ENCODE results near the gene TSPAN18.

Gene TSPAN18

DNA sequence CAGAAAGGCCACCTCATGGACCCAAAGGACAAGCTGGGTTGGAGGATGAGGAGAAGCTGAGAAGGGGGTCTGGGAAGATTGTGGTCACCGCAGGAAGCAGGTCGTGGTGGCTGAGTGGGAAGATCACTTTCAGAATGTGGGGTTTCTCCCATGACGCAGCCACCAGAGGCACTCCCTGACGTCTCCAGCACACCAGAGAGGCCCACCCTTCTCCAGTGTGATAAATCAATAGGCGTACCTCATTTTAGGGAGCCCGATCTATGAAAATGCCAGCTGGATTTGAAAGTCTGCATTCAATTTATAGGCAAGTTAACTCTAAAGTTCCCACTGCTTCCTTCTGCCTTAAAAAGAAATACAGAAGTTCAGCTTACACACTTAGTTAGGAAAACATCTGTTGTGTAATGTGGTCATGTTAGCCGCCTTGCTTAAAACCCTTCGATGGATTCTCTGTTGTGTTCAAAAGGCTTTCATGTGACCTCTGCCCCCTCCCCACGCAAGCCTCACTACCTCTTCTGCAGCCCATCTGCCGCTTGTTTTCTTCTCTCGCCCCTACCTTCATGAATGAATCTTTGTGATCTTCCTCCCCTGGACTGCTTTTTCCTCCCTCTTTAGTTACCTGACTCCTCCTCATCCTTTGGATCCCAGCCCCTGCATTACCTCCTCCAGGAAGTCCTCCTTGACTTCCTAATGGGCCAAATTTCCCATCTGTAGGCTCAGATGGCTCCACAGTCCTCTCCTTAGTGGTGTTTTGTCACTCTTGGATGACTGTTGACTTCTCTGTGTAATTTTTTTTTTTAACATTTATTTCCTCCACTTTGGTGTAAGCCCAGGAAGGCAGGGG, 10.7 kb downstream of the TSPAN18 start:
- no peak overlapping the region for H3K27ac Mint-ChIP-seq
- H3K36me3 Mint-ChIP-seq (ENCODE audit: low read depth): no peaks in the 10 kb centered on the region
- peaks cover 12% of the 10 kb centered on the region for H3K27me3 Mint-ChIP-seq
- intact Hi-C loops (cut with micrococcal nuclease): no loop called here
- peaks cover 7% of the 10 kb centered on the region for H3K4me1 Mint-ChIP-seq (ENCODE audit: low read depth)
- H3K9me3 Mint-ChIP-seq: no peaks in the 10 kb centered on the region
- H3K4me3 Mint-ChIP-seq: no peak overlapping the region

DNA sequence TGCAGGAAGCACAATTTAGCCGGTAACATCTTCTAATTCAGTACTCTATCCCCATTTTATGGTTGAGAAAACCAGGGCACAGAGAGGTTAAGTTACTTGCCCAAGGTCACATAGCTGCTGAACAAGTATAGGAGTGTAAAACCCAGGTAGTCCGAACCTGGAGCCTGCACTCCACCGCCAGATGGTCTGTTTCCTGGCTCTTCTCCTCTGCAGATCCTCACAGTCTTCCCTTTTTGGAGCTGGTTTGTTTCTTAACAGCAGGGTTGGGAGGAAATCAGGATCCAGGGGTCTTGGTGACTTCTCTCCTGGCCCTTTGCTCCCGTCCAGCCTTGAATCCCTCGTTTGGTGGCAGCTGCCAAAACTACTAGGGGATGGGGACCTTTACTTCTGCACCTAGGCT, 12.0 kb downstream of the TSPAN18 start:
- Mint-ChIP-seq H3K36me3 (ENCODE audit: low read depth) (no peaks in the 10 kb centered on the region), H3K4me1 (ENCODE audit: low read depth) (peaks cover 7% of the 10 kb centered on the region), H3K4me3 (no peak overlapping the region), H3K27ac (no peak overlapping the region), H3K9me3 (no peaks in the 10 kb centered on the region), H3K27me3 (peaks cover 11% of the 10 kb centered on the region)
- intact Hi-C loops (cut with micrococcal nuclease): no loop called here

DNA sequence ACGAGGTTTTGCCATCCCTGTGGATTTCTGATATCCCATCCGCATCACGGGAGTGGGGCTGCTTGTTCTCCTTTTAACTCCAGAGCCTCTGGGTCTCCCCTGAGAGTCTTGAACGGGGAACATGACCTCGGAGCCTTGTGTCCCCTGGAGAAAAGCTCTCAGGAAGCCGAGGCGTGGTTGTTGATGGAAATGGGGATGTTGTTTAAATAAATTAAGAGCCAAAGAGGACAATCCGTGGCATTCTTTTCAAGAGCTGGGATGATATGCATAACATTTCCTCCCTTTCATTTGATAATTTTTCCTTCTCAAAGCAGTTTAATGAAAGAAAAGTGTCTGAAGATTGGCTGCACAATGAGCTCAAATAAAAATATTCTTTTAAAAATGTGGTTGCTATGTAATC, 14.2 kb downstream of the TSPAN18 start:
- H3K27ac Mint-ChIP-seq: no peak overlapping the region
- H3K4me1 Mint-ChIP-seq (ENCODE audit: low read depth): peaks cover 7% of the 10 kb centered on the region
- intact Hi-C loops (cut with micrococcal nuclease): no loop called here
- no peak overlapping the region for H3K4me3 Mint-ChIP-seq
- no peaks in the 10 kb centered on the region for H3K36me3 Mint-ChIP-seq (ENCODE audit: low read depth)
- H3K27me3 Mint-ChIP-seq: peaks cover 11% of the 10 kb centered on the region
- H3K9me3 Mint-ChIP-seq: no peaks in the 10 kb centered on the region

DNA sequence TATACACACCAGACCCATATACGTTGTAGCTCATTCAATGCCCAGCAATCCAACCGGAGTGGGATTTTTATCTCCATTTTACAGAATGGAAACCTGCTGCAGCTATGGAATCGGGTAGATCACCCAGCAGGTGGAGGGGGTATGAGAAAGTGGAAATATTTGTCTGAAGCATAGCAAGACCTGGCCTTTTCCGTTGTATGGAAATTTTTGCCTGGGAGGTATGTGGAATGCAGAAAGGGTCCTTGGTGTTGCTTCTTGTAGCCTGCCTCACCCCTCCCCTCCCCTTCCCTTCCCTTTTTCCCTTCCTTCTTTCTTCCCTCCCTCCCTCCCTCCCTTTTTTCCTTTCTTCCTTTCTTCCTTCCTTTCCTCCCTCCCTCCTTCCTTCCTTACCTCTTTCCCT, 15.2 kb downstream of the TSPAN18 start:
- no peaks in the 10 kb centered on the region for H3K9me3 Mint-ChIP-seq
- no peaks in the 10 kb centered on the region for H3K36me3 Mint-ChIP-seq (ENCODE audit: low read depth)
- peaks cover 10% of the 10 kb centered on the region for H3K27me3 Mint-ChIP-seq
- peaks cover 7% of the 10 kb centered on the region for H3K4me1 Mint-ChIP-seq (ENCODE audit: low read depth)
- intact Hi-C loops (cut with micrococcal nuclease): no loop called here
- no peak overlapping the region for H3K4me3 Mint-ChIP-seq
- no peak overlapping the region for H3K27ac Mint-ChIP-seq

DNA sequence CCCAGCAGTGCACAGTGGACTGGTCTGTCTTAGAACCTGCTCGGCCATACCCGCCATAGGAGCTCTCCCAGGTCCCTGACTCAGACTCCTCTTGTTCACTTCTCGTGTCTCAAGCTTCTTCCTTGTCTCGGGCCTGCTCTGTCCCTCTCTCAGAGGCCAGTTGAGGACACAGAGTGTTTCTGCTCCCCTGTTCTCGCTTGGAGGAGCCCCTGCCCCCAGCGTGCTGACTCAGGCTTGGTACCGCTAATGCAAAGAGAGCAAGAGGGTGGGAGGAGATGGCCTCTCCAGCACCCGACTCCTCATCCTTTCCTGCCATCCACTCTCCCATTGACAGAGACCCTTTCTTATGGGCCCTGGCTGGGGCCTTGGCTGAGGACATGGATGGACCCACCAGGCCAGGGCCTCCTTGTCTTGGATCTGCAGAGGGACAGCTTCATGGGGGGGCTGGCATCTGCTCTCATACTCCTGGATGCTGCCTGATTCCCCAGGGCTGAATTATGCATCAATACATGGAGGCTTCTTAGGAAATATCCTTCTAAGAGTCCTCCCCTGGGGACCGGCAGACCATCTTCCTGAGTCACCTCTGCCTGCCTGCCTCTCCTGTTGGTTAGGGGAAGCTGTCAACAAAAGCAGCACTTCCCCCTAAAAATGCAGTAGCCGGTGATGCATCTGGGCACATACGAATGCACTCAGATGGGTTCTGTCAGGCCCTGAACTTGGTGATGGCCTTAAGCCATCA, 15.9 kb downstream of the TSPAN18 start:
- H3K36me3 Mint-ChIP-seq (ENCODE audit: low read depth): no peaks in the 10 kb centered on the region
- peaks cover 3% of the 10 kb centered on the region for H3K4me1 Mint-ChIP-seq (ENCODE audit: low read depth)
- no peak overlapping the region for H3K4me3 Mint-ChIP-seq
- no peaks in the 10 kb centered on the region for H3K9me3 Mint-ChIP-seq
- intact Hi-C loops (cut with micrococcal nuclease): no loop called here
- H3K27me3 Mint-ChIP-seq: peaks cover 9% of the 10 kb centered on the region
- H3K27ac Mint-ChIP-seq: no peak overlapping the region

DNA sequence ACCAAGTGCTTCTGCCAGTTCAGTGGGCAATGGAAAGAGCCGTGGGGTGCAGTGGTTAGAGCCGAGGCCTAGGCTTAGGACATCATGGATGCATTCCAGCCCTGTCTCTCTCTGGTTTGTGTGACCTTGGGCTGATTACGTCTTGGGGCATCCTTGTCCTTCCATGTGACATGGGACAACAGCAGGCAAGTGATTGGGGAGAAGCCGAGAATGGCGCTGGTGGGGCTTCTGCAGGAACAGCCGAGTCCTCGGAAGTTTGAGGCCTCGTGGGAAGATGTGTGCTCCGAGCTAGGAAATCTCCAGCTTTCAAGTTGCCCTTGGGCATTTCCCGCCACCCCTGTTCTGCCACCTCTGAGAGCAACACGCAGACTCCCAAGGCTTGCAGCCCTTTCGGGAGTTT, 16.6 kb downstream of the TSPAN18 start:
- Mint-ChIP-seq H3K4me3 (no peak overlapping the region), H3K27me3 (peaks cover 9% of the 10 kb centered on the region), H3K27ac (no peak overlapping the region), H3K36me3 (ENCODE audit: low read depth) (no peaks in the 10 kb centered on the region), H3K4me1 (ENCODE audit: low read depth) (no peaks in the 10 kb centered on the region), H3K9me3 (no peaks in the 10 kb centered on the region)
- intact Hi-C loops (cut with micrococcal nuclease): no loop called here

DNA sequence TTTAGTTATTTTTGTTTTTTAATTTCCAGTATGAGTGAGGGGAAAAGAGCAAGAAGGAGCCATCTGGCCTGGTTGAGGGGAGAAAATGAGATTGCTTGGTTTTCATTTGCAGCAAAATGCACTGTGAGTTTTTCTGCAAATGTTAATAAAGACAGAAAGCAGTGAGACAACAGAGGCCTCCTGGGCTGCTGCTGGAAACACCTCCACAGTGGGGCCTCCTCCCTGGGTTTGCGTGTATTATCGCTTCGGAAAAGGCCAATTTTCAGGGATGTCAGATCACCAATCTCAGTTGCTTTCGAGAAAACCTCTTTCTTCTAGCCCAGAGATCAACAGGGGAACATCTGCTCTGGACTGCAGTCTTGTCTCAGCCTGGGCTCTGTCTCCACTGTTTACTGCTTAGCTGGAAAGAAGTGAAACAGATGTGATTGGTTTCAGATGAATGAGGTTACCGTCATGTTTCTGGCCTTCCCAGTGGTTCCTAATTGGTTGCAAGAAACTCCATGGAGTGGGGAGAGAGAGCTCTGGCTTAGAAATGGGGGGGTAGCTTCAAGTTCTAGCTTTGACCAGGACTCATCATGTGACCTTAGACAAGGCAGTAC, 17.3 kb downstream of the TSPAN18 start:
- intact Hi-C loops (cut with micrococcal nuclease): no loop called here
- no peaks in the 10 kb centered on the region for H3K4me1 Mint-ChIP-seq (ENCODE audit: low read depth)
- no peak overlapping the region for H3K27ac Mint-ChIP-seq
- H3K4me3 Mint-ChIP-seq: no peak overlapping the region
- H3K9me3 Mint-ChIP-seq: no peaks in the 10 kb centered on the region
- peaks cover 9% of the 10 kb centered on the region for H3K27me3 Mint-ChIP-seq
- H3K36me3 Mint-ChIP-seq (ENCODE audit: low read depth): no peaks in the 10 kb centered on the region

DNA sequence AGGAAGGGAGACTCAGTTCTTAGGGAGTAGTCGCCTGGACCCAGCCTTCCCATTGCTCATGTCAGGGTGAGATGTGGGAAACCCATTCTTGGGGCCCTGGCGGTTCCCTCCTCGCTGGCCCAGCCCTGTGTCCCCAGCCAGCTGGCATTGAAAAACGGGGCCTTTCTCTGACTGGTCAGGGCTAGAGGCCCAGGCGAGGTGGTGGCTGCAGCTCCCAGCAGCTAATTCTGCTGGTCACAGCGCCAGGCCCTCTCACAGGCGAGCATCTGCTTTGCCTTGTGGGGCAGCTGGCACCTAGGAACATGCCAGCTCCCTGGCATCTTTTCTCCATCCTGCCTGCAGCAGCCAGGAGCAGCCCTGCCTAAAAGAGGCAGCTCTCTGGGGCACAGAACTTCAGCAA, 20.1 kb downstream of the TSPAN18 start:
- peaks cover 4% of the 10 kb centered on the region for H3K27me3 Mint-ChIP-seq
- no peaks in the 10 kb centered on the region for H3K36me3 Mint-ChIP-seq (ENCODE audit: low read depth)
- H3K27ac Mint-ChIP-seq: no peak overlapping the region
- H3K9me3 Mint-ChIP-seq: no peaks in the 10 kb centered on the region
- intact Hi-C loops (cut with micrococcal nuclease): no loop called here
- no peak overlapping the region for H3K4me3 Mint-ChIP-seq
- H3K4me1 Mint-ChIP-seq (ENCODE audit: low read depth): no peaks in the 10 kb centered on the region

DNA sequence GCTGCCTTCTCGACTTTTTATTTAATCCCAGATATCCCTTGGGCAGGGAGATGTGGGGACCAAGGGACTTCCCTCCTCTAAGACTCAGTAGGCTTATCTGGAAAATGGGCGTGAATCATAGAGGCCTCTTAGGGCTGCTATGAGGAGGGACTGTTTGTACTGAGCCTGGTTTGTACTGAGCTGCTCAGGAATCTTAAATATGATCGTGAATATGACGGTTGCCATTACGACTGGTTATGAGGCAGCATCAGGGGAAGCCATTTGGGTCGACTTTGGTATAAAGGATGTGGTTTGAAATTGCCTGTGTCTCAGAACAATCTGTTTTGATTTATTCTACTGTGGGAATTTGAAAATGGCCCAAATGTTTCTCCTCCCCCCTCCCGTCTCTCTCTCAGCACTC, 20.6 kb downstream of the TSPAN18 start:
- H3K27me3 Mint-ChIP-seq: peaks cover 6% of the 10 kb centered on the region
- no peaks in the 10 kb centered on the region for H3K36me3 Mint-ChIP-seq (ENCODE audit: low read depth)
- H3K4me1 Mint-ChIP-seq (ENCODE audit: low read depth): no peaks in the 10 kb centered on the region
- no peaks in the 10 kb centered on the region for H3K9me3 Mint-ChIP-seq
- no peak overlapping the region for H3K4me3 Mint-ChIP-seq
- H3K27ac Mint-ChIP-seq: no peak overlapping the region
- intact Hi-C loops (cut with micrococcal nuclease): no loop called here

DNA sequence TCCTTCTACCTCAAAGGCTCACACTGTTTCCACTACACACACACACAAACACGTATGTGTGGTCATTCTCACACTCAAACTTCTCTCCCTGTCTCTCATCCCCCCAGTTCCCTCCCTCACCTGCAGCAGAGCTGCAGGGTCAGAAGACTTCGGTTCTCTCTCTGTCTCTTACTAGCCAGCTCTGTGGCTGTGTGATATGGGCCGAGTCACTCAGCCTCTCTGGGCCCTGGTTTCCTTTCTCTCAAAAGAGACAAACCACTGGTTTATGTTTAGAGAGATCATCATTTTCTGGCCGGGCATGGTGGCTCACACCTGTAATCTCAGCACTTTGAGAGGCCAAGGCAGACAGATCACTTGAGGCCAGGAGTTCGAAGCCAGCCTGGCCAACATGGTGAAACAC, 21.1 kb downstream of the TSPAN18 start:
- Mint-ChIP-seq H3K27ac (no peak overlapping the region), H3K4me3 (no peak overlapping the region), H3K9me3 (no peaks in the 10 kb centered on the region), H3K27me3 (peaks cover 6% of the 10 kb centered on the region), H3K36me3 (ENCODE audit: low read depth) (no peaks in the 10 kb centered on the region), H3K4me1 (ENCODE audit: low read depth) (no peaks in the 10 kb centered on the region)
- intact Hi-C loops (cut with micrococcal nuclease): no loop called here

DNA sequence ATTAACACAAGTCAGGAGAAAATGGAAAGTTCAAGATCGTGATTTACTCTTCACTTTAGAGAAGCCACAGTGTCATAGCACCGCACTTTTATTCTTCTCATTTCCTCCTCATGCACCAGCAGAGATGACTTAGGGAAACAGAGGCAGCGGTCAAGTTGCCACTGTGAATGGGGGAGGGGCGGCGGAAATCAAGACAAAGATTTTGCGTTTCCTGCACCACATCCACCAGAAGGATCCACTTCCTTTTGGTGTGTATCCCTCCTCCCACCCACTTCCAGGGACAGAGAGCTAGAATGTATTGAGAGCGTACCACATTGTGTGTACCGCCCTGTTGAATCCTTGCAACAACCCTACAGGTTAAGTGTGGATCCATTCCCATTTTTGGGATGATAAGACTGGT, 21.8 kb downstream of the TSPAN18 start:
- intact Hi-C loops (cut with micrococcal nuclease): no loop called here
- peaks cover 12% of the 10 kb centered on the region for H3K27me3 Mint-ChIP-seq
- H3K36me3 Mint-ChIP-seq (ENCODE audit: low read depth): no peaks in the 10 kb centered on the region
- H3K9me3 Mint-ChIP-seq: no peaks in the 10 kb centered on the region
- no peak overlapping the region for H3K27ac Mint-ChIP-seq
- no peaks in the 10 kb centered on the region for H3K4me1 Mint-ChIP-seq (ENCODE audit: low read depth)
- no peak overlapping the region for H3K4me3 Mint-ChIP-seq

DNA sequence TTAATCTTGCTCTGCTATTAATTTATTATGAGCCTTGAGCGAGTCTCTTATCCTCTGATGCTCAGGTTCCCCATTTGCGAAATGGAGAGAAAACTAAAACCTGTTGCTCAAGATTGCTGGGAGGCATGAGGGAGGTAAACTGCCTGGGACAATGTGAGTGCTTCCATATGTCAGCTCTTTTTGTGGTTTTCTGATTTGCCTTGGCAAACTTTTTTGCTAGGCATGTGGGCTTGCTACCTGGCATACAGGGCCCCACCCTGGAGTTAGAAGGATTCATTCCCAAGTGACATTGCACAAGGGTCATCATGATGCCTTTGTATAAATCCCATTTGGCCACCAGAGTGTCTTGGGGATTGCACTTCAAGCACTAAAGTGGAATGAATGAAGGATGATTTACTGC, 22.4 kb downstream of the TSPAN18 start:
- Mint-ChIP-seq H3K4me1 (ENCODE audit: low read depth) (no peaks in the 10 kb centered on the region), H3K27me3 (peaks cover 12% of the 10 kb centered on the region), H3K27ac (no peak overlapping the region), H3K36me3 (ENCODE audit: low read depth) (no peaks in the 10 kb centered on the region), H3K9me3 (no peaks in the 10 kb centered on the region), H3K4me3 (no peak overlapping the region)
- intact Hi-C loops (cut with micrococcal nuclease): no loop called here

DNA sequence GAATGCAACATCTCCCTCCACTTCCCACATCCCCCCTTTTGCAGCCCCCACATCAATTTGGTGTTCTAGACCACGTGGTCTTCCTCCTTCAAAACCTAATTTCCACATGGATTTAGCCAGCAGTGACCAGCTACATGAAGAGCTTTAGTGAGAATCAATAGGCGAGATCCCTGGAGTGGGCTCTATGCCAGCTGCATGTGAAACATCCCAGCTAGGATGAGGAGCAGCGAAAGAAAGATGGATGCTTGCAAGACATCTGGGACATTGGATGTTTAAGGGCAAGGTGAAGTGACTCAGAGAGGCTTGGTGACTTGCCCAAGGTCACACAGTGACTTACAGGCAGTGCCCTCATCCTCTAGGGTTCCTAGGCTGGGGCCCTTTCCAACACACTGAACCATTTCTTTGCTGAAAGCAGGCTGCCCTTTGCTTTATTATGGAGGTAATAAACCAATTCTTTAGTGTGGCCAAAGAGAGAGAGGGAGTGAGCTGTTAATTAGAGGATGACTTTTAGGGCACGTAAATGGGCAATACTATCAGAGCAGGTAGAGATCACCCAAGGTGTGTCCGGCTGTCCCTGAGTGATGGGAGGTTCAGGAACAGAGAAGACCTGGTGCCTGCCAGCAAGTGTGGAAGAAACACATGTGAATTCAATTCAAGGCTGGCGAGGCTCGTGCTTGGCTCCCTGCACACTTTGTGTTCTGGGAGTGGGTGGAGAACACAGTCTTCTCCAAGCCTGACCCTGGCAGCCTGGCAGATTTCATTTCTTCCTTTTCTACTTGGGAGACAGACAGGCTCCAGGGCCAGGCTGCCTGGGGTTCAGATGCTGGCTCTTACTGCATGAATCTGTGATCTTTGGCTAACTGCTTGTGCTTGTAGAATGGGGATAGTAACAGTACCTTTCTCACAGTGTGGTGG, 24.0 kb downstream of the TSPAN18 start:
- Mint-ChIP-seq H3K27ac (no peak overlapping the region), H3K36me3 (ENCODE audit: low read depth) (no peaks in the 10 kb centered on the region), H3K4me3 (no peak overlapping the region), H3K27me3 (peaks cover 16% of the 10 kb centered on the region), H3K9me3 (no peaks in the 10 kb centered on the region), H3K4me1 (ENCODE audit: low read depth) (no peaks in the 10 kb centered on the region)
- intact Hi-C loops (cut with micrococcal nuclease): no loop called here

All from dendritic cell treated with granulocyte-macrophage colony-stimulating factor and Interleukin-4, amounts not matched to agents 40 ng/mL and 50 ng/mL, for 4 days (primary cell).